GM19351 (cell line): ENCODE results near the gene ZIM2.
"Not testable (repeated sequence)": the region's sequence is repeated elsewhere in the genome, so short reads cannot be mapped to it uniquely, and the experiment has no call there.

Source experiments
- ATAC-seq: cut with Tn5 transposase; IDR thresholded peaks from one replicate; pipeline ENCODE4 v1.9.1; 2021; ENCODE audit warnings: mild to moderate bottlenecking, moderate library complexity; ENCODE audit not compliant: unreplicated experiment

The ZIM2 gene

GRCh38 chr19:56840451-56841192 lies at the start of gene ZIM2, which contains the start of gene PEG3:
Gene ZIM2 (minus strand): TSS chr19:56840726. CDS start chr19:56824277, 16,449 bp downstream.
Gene PEG3 (minus strand): TSS chr19:56840726. CDS start chr19:56824655, 16,071 bp downstream.
- ATAC-seq: no peak

DNA sequence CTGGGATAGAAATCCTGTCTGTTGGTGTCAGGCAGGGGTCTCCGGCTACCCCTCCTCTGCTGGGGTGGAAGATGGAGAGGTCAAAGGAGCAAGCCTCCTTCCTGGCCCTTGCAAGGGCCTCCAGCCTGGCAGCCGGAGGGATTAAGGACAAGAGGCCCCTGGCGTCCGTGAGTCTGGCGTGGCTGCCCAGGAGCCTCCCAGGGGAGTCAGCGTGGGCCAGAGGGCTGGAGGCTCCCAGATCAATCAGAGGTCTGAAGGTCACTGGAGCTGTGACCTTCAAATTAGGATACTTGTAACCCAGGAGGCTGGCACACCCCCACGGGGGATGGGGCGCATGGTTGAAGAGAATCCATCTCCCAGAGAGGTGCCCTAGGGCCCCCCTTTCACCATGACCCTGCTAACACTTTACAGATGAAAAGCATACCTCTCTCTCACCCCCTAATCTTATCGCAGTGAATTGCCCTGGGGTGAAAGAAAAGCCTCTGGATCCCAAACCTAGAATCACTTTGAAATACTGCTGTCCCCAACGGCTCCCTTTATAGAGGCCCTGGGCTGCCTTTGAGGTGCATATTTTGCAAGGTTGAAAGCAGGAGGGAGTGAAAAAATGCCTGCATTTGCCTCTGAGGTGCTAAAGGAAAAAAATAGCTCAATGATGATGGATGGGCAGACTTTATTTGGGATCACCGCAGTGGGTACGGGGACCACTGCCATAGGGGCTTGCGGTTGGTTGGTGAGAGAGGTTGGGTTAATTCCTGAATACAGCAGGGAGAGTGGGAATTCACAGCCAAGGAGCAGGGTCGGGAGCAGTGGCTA lies 44.9 kb upstream of the ZIM2 start:
- no peak for ATAC-seq

DNA sequence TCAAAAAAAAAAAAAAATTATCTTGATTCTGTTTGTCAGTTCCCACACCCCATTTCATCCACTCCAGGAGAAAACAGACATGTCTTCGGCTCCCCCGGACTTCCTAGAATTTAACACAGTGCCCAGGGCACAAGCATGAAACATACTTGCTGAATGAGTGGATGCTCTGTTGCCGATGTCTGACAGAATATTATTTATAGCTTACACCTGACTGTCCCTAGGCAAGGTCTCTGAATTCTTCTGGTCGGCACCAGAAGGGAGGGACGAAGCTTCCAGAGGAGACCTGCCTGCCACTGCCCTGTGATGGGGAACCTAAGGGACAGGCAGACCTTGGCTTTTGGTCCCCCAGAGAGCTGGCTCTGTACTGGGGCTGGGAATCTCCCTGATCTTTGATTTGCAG lies 43.9 kb upstream of the ZIM2 start:
- ATAC-seq: no peak

DNA sequence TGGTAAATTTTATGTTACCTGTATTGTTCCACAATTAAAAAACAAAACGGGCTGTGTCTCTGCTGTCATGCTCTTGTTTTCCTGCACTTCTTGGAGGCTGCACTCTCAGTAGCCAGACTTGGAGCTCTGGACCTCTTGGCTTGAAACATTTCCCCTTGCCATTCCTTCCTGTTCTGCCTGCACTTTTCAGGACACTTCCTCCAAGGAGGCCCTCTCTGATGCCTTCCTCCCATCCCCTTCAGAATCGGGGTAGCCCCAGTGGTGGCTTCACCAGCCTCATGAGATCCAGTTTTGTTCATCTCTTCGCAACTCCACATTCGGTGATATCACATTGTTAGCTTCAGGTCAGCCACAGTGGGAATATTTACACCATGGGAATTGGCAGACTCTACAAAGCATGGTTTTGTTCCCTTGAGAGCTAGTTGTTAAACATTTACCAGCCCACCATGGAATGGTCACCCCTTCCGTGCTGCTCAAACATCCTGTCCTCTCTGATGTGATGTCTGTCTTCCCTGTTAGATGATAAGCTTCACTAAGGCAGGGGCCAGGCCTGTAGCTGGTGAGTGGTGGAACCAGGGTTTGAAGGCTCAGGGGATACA lies 40.2 kb upstream of the ZIM2 start:
- ATAC-seq: no peak

- ATAC-seq: no peak
These were observed 36.7 kb upstream of the ZIM2 start for GRCh38 chr19:56877069-56877715.

GRCh38 chr19:56875717-56876116 lies 35.2 kb upstream of the ZIM2 start:
- ATAC-seq: no peak

GRCh38 chr19:56874530-56874929 lies 34.0 kb upstream of the ZIM2 start:
- no peak for ATAC-seq

DNA sequence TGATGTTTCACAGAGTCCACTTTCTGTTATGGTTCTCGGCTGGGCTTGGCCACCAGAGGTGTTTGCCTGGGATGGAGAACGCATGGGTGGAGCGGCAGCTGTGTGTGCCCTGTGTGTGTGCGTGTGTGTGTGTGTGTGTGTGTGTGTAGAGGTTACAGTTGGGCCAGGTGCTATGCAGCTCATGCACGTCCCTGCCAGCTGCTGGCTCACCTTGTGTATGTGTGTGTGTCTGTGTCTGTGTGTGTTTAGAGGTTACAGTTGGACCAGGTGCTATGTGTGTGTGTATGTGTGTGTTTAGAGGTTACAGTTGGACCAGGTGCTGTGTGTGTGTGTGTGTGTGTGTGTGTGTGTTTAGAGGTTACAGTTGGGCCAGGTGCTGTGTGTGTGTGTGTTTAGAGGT lies 33.0 kb upstream of the ZIM2 start:
- ATAC-seq: no peak

DNA sequence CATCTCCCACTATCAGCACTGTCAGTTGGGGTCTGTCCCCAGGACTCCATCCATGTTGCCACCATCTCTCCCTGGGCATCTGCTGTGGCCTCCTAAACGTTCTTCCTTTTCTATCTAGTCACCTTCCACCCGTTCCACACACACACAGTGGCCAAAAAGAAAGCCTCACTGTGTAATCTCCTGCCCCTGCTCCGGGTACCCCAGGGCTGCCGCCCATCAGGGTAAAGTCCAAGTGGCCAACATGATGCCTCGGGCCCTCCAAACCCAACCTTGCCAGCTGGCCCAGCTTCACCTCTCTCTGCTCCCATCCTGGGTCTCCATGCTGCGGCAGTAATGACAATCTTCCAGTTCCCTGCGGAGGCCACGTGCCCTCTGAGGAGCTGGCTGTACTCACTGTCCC lies 29.4 kb upstream of the ZIM2 start:
- no peak for ATAC-seq

GRCh38 chr19:56868446-56868845 lies 27.9 kb upstream of the ZIM2 start:
- ATAC-seq: no peak

- ATAC-seq: no peak
These were observed 26.0 kb upstream of the ZIM2 start for GRCh38 chr19:56866538-56866937.

- no peak for ATAC-seq
These were observed 24.1 kb upstream of the ZIM2 start for GRCh38 chr19:56864443-56865125.

DNA sequence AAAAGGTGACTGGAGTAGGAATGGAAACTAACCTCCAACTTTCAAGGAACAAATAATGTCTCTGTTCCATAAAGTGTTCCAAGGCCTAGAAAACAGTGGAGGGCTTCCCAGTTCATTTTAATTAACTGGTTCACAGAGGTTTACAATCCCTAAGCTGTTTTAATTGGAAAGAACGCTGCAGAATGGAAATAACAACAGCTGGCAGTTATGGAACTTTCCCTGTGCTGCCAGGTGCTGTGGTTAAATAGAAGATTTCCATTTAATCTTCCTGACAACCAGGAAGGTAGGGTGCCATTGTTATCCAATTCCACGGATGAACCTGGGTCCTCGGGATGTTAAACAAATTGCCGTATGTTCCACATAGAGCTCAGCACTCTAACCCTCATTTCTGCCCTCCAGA lies 22.2 kb upstream of the ZIM2 start:
- ATAC-seq: no peak

DNA sequence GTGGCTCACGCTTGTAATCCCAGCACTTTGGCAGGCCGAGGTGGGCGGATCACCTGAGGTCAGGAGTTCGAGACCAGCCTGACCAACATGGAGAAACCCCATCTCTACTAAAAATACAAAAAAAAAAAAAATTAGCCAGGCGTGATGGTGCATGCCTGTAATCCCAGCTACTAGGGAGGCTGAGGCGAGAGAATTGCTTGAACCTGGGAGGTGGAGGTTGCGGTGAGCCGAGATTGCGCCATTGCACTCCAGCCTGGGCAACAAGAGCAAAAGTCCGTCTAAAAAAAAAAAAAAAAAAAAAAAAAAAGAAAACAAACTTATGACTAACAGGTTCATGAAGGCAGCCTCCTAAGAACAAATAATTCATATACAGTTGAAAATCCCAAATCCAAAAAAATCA lies 19.9 kb upstream of the ZIM2 start:
- ATAC-seq: not testable (repeated sequence)

DNA sequence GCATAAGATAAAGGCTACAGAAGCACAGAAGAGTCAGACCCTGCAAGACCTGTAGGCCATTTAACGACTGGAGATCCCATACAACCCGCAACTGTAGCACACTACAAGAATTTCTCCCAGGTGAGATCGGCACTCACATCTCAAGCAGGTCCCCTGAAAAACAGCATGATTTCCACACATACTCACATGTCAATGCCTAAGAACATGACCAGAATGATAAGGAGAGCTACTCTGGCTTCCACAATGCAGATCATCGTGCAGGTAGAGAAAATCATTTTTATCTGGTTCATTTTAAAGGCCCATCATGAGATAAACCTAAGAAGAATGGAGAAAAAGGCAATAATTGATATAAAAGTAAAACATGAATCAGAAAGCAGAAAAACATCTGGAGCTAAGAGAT lies 17.5 kb upstream of the ZIM2 start:
- no peak for ATAC-seq

DNA sequence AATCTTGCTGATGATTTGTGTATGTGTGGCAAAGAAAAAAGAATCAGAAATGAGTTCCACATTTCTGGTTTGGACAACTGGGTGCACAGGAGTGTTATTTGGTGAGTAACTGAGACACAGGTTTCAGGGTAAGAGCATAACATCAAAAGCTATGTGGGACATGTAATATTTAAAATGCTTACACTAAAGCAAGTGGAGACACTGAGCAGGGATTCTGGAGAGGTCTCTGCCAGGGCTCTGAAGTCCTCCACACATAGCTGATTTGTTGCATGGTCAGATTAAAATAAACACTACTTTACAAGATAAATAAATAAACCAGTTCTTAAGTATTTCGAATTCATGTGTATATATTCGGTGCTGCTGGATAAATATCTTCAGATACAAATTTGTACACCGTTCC lies 16.3 kb upstream of the ZIM2 start:
- ATAC-seq: no peak

GRCh38 chr19:56852361-56852760 lies 11.8 kb upstream of the ZIM2 start:
- ATAC-seq: not testable (repeated sequence)

- ATAC-seq: no peak
These were observed 7.6 kb upstream of the ZIM2 start for GRCh38 chr19:56848166-56848565.

- ATAC-seq: no peak
These were observed 1.9 kb upstream of the ZIM2 start for GRCh38 chr19:56842412-56842811.

DNA sequence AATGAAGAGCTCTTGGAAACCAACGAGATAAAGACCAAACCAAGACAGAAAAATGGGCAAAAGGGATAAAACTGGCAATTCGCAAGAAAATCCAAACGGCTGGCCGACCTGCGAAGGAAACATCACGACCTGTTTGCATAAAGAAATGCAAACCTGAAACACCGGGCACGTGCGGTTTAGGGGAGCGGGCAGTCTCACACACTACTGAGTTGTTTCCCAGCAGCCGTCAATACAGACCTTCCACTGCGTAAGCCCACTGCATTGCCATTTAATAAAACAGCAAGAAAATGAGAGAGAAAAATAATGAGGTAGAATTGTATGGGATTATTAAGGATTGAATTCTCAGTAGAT lies 642 bp upstream of the ZIM2 start:
- no peak for ATAC-seq
